SK-N-SH treated with all-trans-retinoic acid at 6 μM for 48 hours (cell line): ENCODE results near the gene PCNA.

Experiments used
- ARNTL ChIP-seq: fragments of 450-650 bp; formaldehyde crosslinking; IDR thresholded peaks from 2 replicates; pipeline ENCODE4 v1.5.0; 2020; ENCODE audit warnings: low read depth, mild to moderate bottlenecking, moderate library complexity, borderline replicate concordance
- PPARA ChIP-seq: fragments of 250-450 bp; sonication (Bioruptor Pico); IDR thresholded peaks from 2 replicates; pipeline ENCODE4 v1.5.0; 2020; ENCODE audit warnings: mild to moderate bottlenecking, borderline replicate concordance
- RARB ChIP-seq: fragments of 250-450 bp; sonication (Bioruptor Pico); IDR thresholded peaks from 2 replicates; pipeline ENCODE4 v1.8.0; 2021; ENCODE audit warnings: mild to moderate bottlenecking, moderate library complexity
- SNAI2 ChIP-seq: fragments of 250-450 bp; sonication (Bioruptor Pico); IDR thresholded peaks from 2 replicates; pipeline ENCODE4 v1.5.0; 2020; ENCODE audit warnings: mild to moderate bottlenecking, moderate library complexity
- TSHZ2 ChIP-seq: fragments of 250-450 bp; sonication (Bioruptor Pico); IDR thresholded peaks from 2 replicates; pipeline ENCODE4 v1.5.0; 2020; ENCODE audit warnings: mild to moderate bottlenecking, moderate library complexity
- ZC3H10 ChIP-seq: fragments of 250-450 bp; sonication (Bioruptor Pico); IDR thresholded peaks from 2 replicates; pipeline ENCODE4 v1.5.1; 2021; ENCODE audit warnings: mild to moderate bottlenecking, moderate library complexity
- ZFP3 ChIP-seq: fragments of 250-450 bp; sonication (Bioruptor Pico); IDR thresholded peaks from 2 replicates; pipeline ENCODE4 v1.5.0; 2020; ENCODE audit warnings: mild to moderate bottlenecking, moderate library complexity
- ZFP30 ChIP-seq: fragments of 450-650 bp; formaldehyde crosslinking; IDR thresholded peaks from 2 replicates; pipeline ENCODE4 v1.5.0; 2022; ENCODE audit warnings: mild to moderate bottlenecking, moderate library complexity
- ZNF565 ChIP-seq: fragments of 450-650 bp; formaldehyde crosslinking; conservative IDR thresholded peaks from 2 replicates; pipeline ENCODE4 v1.5.0; 2020; ENCODE audit warnings: low read depth, mild to moderate bottlenecking, moderate library complexity
- ZNF70 ChIP-seq: fragments of 450-650 bp; formaldehyde crosslinking; IDR thresholded peaks from 2 replicates; pipeline ENCODE4 v1.5.0; 2020; ENCODE audit warnings: mild to moderate bottlenecking, moderate library complexity
- TF ChIP-seq, protein P1 (sequence below): fragments of 250-450 bp; sonication (Bioruptor Pico); IDR thresholded peaks from 2 replicates; pipeline ENCODE4 v1.8.0; 2020; ENCODE audit warnings: mild to moderate bottlenecking, moderate library complexity, borderline replicate concordance
- TF ChIP-seq, protein P2 (sequence below): fragments of 250-450 bp; sonication (Bioruptor Pico); IDR thresholded peaks from 2 replicates; pipeline ENCODE4 v1.8.0; 2021; ENCODE audit warnings: low read depth, mild to moderate bottlenecking, moderate library complexity, borderline replicate concordance
- TF ChIP-seq, protein P3 (sequence below): fragments of 250-450 bp; sonication (Bioruptor Pico); IDR thresholded peaks from 2 replicates; pipeline ENCODE4 v1.5.1; 2020; ENCODE audit warnings: low read depth, mild to moderate bottlenecking, moderate library complexity

DNA sequence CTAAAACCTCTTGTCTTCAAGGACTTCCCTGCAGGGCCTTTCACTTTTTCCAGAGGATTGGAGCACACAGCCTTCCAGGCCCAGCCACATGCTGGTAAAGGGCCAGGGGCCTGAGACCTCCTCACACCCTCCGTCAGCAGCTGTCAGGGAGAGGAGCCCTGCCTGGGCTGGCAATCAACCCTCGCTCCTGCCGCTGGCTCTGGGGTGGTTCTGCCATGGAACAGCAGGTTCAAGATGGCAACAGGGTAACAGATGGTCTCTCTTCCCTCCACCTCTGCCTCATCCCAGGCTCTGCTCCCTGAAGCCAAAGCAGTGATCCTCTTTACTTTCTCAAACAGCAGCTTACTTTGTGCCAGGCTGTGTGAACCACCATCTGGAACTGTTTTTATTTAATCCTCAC is 23.8 kb downstream of the PCNA start:
- TF ChIP-seq SNAI2 (CRISPR knock-in tag) (no peak), ZNF70 (no peak), ARNTL (CRISPR knock-in tag) (no peak), ZFP3 (CRISPR knock-in tag) (no peak), ZFP30 (CRISPR knock-in tag) (no peak), RARB (CRISPR knock-in tag) (no peak), ZC3H10 (CRISPR knock-in tag) (no peak), ZNF565 (CRISPR knock-in tag) (no peak), TSHZ2 (CRISPR knock-in tag) (no peak), PPARA (CRISPR knock-in tag) (no peak)
- TF ChIP-seq, protein P1, sequence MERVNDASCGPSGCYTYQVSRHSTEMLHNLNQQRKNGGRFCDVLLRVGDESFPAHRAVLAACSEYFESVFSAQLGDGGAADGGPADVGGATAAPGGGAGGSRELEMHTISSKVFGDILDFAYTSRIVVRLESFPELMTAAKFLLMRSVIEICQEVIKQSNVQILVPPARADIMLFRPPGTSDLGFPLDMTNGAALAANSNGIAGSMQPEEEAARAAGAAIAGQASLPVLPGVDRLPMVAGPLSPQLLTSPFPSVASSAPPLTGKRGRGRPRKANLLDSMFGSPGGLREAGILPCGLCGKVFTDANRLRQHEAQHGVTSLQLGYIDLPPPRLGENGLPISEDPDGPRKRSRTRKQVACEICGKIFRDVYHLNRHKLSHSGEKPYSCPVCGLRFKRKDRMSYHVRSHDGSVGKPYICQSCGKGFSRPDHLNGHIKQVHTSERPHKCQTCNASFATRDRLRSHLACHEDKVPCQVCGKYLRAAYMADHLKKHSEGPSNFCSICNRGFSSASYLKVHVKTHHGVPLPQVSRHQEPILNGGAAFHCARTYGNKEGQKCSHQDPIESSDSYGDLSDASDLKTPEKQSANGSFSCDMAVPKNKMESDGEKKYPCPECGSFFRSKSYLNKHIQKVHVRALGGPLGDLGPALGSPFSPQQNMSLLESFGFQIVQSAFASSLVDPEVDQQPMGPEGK (CRISPR knock-in tag): no peak
- TF ChIP-seq, protein P2, sequence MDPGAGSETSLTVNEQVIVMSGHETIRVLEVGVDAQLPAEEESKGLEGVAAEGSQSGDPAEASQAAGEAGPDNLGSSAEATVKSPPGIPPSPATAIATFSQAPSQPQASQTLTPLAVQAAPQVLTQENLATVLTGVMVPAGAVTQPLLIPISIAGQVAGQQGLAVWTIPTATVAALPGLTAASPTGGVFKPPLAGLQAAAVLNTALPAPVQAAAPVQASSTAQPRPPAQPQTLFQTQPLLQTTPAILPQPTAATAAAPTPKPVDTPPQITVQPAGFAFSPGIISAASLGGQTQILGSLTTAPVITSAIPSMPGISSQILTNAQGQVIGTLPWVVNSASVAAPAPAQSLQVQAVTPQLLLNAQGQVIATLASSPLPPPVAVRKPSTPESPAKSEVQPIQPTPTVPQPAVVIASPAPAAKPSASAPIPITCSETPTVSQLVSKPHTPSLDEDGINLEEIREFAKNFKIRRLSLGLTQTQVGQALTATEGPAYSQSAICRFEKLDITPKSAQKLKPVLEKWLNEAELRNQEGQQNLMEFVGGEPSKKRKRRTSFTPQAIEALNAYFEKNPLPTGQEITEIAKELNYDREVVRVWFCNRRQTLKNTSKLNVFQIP: no peak
- TF ChIP-seq, protein P3, sequence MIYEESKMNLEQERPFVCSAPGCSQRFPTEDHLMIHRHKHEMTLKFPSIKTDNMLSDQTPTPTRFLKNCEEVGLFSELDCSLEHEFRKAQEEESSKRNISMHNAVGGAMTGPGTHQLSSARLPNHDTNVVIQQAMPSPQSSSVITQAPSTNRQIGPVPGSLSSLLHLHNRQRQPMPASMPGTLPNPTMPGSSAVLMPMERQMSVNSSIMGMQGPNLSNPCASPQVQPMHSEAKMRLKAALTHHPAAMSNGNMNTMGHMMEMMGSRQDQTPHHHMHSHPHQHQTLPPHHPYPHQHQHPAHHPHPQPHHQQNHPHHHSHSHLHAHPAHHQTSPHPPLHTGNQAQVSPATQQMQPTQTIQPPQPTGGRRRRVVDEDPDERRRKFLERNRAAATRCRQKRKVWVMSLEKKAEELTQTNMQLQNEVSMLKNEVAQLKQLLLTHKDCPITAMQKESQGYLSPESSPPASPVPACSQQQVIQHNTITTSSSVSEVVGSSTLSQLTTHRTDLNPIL (CRISPR knock-in tag): no peak
